Uterus (tissue), 4 donors: ENCODE data around the gene ACKR3. TPM values are rescaled to one million over a fixed set of nuclear protein-coding genes. Genes with fewer than 3 reads are reported as not detected.

Source experiments
- DNase-seq, 2 donors: peaks; one replicate each; pipeline ENCODE4 v3.0.0-alpha.2; 2019 to 2020
- H3K27ac ChIP-seq, 2 donors: fragments of 200-600 bp; sonication (generic); 1 replicate in 1 of 2; 2 replicates in 1 of 2; pipeline ENCODE4 v1.5.1; 2016 to 2018
- H3K27me3 ChIP-seq, 2 donors: fragments of 200-600 bp; sonication (generic); one replicate each; pipeline ENCODE4 v1.5.1; 2018 to 2019; ENCODE audit warnings: control low read depth in 1 of 2
- H3K36me3 ChIP-seq, 2 donors: fragments of 200-600 bp; sonication (generic); one replicate each; pipeline ENCODE4 v1.5.1; 2019; ENCODE audit warnings: control low read depth in 1 of 2
- H3K4me1 ChIP-seq, 2 donors: fragments of 200-600 bp; sonication (generic); one replicate each; pipeline ENCODE4 v1.5.1; 2018 to 2019; ENCODE audit warnings: control low read depth in 1 of 2
- H3K4me3 ChIP-seq, 2 donors: fragments of 200-600 bp; sonication (generic); 1 replicate in 1 of 2; 2 replicates in 1 of 2; pipeline ENCODE4 v1.5.1; 2018 to 2019; ENCODE audit warnings: mild to moderate bottlenecking in 1 of 2
- H3K9me3 ChIP-seq, 2 donors: fragments of 200-600 bp; sonication (generic); one replicate each; pipeline ENCODE4 v1.5.1; 2019; ENCODE audit warnings: control low read depth in 1 of 2
- CTCF ChIP-seq, 4 experiments: fragments of 200-600 bp in 2 of 4; fragments of 450-650 bp in 2 of 4; sonication (generic) in 2 of 4; IDR thresholded peaks; one replicate each; pipeline ENCODE4 v1.5.1; 2016 to 2019; ENCODE audit warnings: antibody characterized with exemption in 4 of 4, mild to moderate bottlenecking in 2 of 4, moderate library complexity in 1 of 4
- POLR2A ChIP-seq, 2 donors: fragments of 450-650 bp; IDR thresholded peaks; one replicate each; pipeline ENCODE4 v1.6.1; 2016; ENCODE audit warnings: antibody characterized with exemption in 2 of 2, mild to moderate bottlenecking in 1 of 2, moderate library complexity in 1 of 2
- intact Hi-C: fragments of 100-400 bp; cut with DNase I; formaldehyde crosslinking; loops from one replicate; pipeline ENCODE4 v1.15.1; 2023; ENCODE audit warnings: low total_unique reads
- total RNA-seq, 4 donors: library from RNA; depleted of rRNA in 3 of 4; stranded (reverse); fragments of >200 nt in 3 of 4; gene quantifications; one replicate each; pipeline versions ENCODE4 v1.1.0 to v1.2.4, GENCODE V29; 2014 to 2023
- donor health status: DM: yes; HTN: yes; CAD: no.

The ACKR3 gene
- total RNA-seq, 4 donors from 2014 or later = 11.8 to 61.5 (median 26.2) TPM

DNA sequence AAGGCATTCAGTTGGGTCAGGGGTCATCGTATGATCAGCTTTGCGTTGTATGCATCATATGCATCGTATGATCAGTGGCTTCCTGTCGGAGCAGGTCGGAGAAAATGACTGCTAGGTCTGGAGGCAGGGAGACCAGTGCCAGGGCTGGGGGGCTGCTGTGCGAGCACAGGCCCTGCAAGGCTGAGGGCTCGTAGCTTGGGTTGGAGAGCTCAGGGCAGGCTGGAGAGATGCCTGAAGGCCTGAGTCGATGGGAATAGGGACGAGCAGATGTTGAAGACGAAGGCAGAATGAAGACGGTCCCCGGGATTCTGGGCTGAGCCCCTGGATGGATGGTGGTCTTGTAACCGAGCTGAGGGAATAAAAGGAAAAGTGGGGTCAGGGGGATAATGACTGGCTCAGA, 25.3 kb upstream of the ACKR3 start:
- Histone ChIP-seq H3K36me3 (no peaks in the 10 kb centered on the region), H3K4me1 (no peaks in the 10 kb centered on the region), H3K9me3 (no peaks in the 10 kb centered on the region), H3K27me3 (no peaks in the 10 kb centered on the region), H3K4me3 (no peak overlapping the region), H3K27ac (no peak overlapping the region)
- TF ChIP-seq POLR2A (IDR thresholded peaks at IDR 0.05) = no peak
- no peak for TF ChIP-seq CTCF (IDR thresholded peaks at IDR 0.05)
- intact Hi-C loops = no loop called here
- DNase-seq = no peak

- no peak overlapping the region for H3K27ac ChIP-seq
Observed at GRCh38 chr2:236545248-236545658, 24.4 kb upstream of the ACKR3 start.

GRCh38 chr2:236545814-236546480, 23.7 kb upstream of the ACKR3 start:
- H3K9me3 ChIP-seq = no peaks in the 10 kb centered on the region
- DNase-seq = no peak
- no peaks in the 10 kb centered on the region for H3K4me1 ChIP-seq
- TF ChIP-seq POLR2A (IDR thresholded peaks at IDR 0.05) (no peak), CTCF (IDR thresholded peaks at IDR 0.05) (no peak)
- H3K27me3 ChIP-seq = no peaks in the 10 kb centered on the region
- H3K27ac ChIP-seq = no peak overlapping the region
- H3K36me3 ChIP-seq = no peaks in the 10 kb centered on the region
- intact Hi-C loops = no loop called here
- H3K4me3 ChIP-seq = no peak overlapping the region

More at GRCh38 chr2:236545248-236545658, 24.4 kb upstream of the ACKR3 start:
- H3K4me1 ChIP-seq = no peaks in the 10 kb centered on the region
- no peaks in the 10 kb centered on the region for H3K36me3 ChIP-seq
- DNase-seq = no peak
- intact Hi-C loops = no loop called here
- no peak overlapping the region for H3K4me3 ChIP-seq
- TF ChIP-seq POLR2A (IDR thresholded peaks at IDR 0.05) (no peak), CTCF (IDR thresholded peaks at IDR 0.05) (no peak)
- H3K27me3 ChIP-seq = no peaks in the 10 kb centered on the region
- no peaks in the 10 kb centered on the region for H3K9me3 ChIP-seq

- Histone ChIP-seq H3K36me3 (no peaks in the 10 kb centered on the region), H3K9me3 (no peaks in the 10 kb centered on the region), H3K27ac (no peak overlapping the region), H3K4me3 (no peak overlapping the region), H3K4me1 (no peaks in the 10 kb centered on the region), H3K27me3 (no peaks in the 10 kb centered on the region)
- TF ChIP-seq POLR2A (IDR thresholded peaks at IDR 0.05) (no peak), CTCF (IDR thresholded peaks at IDR 0.05) (no peak)
- intact Hi-C loops = no loop called here
- DNase-seq = no peak
Observed at GRCh38 chr2:236546561-236547002, 23.0 kb upstream of the ACKR3 start.

GRCh38 chr2:236547725-236548124, 21.9 kb upstream of the ACKR3 start:
- no peak for DNase-seq
- no peak overlapping the region for H3K27ac ChIP-seq
- TF ChIP-seq POLR2A (IDR thresholded peaks at IDR 0.05) = no peak
- no peak for TF ChIP-seq CTCF (IDR thresholded peaks at IDR 0.05)
- intact Hi-C loops = no loop called here
- no peaks in the 10 kb centered on the region for H3K4me1 ChIP-seq
- no peaks in the 10 kb centered on the region for H3K9me3 ChIP-seq
- no peak overlapping the region for H3K4me3 ChIP-seq
- no peaks in the 10 kb centered on the region for H3K36me3 ChIP-seq
- no peaks in the 10 kb centered on the region for H3K27me3 ChIP-seq
